ENCODE measurements around the gene TPCN1.

Gene TPCN1

DNA sequence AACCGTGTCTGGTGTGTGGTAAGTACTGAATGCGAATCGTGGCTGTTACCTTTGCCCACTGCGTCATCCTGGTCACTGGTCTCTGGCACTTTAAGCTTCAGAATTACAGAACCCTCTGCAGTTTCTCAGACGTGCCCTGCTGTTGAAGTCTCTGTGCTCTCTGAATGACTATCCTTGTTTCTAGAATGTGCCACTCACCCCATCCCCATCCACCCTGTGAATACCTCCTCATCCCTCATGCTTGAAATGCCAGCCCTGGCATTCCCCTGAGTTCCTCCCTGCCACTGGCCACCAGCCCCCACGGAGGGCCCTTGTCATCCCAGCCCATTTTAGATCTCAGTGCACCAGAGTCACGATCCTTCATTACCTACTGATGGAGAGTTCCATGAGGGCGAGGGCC, 21.3 kb downstream of the TPCN1 start:
- DNase-seq = no peak

DNA sequence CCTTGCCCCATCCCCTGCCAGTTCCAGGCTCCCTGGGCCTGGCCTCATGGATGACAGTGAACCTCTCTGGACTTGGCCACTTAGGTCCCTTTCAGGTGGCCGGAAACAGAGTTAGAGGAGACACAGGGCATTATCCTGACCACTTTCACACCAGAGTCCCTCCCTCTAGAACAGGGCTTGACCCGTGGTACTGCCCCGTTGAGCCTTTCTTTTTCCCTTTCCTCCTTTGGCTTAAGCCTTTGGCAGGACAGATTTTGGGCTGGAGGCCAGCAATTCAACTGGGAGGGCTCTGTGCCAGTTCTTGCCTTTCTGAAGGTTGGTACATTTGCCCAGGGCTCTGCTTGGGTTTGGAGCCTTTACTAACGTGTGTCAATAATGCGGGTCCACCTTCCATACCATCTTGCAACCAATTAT, 22.8 kb downstream of the TPCN1 start:
- DNase-seq = no peak

DNA sequence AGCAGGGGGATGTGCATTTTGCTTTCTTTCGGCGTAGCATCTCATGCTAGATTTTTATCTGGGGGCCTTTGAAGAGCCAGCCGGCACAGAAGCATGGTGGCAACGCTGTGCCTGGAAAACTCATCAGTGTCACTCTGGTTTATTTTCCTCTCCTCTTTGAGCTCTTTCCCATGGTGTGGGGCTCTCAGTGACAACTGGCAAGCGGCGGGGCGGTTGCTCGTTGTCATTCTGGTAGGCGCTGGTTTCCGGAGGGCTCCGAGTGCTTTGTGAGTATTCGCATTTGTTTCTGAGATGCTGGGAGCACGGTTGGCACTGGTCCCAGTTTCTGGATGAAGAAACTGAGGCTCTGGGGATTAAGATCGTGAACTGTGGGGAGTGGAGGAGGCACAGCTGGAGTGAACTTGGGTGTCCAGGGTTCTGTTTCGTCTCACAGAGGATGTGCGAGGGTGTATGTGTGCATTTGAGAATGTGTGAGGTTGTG, 23.3 kb downstream of the TPCN1 start:
- no peak for DNase-seq

DNA sequence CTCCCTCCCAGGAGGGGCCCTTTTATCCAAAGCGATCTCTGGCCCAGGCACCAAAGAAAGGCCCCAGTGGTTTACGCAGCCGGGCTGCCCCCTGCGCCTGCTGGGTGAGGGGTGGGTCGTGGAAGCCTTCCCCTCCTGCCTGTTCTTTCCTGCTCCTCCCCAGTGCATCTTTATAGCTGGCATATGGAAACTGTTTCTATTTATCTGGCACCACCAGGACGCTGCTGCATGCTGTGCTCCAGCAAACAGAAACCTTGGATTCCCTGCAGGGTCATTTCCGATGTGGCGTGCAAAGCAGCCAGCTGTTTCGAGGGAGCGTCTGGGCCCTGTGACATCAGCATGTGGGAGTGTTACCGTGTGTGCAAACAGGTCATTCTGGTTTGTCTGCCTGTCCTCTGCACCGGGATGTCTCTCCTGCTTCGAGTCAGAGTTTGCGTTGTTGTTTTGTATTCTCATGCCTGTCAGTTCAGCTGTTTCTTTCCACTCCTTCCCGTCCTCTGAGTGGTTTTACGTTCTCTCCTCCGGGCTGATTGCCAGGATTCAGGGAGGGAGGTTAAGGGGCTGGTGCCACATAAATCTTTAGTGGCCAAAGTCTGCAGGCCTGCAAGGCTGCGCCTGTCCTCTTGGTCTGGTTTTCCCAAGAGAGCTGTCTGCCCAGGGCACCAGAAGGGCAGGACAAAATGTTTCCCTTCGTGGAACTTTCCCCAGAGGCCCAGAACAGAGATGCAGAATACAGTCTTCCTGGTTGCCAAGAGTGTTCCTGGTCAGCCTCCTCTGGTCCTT, 24.6 kb downstream of the TPCN1 start:
- DNase-seq = peak; percentile 69

DNA sequence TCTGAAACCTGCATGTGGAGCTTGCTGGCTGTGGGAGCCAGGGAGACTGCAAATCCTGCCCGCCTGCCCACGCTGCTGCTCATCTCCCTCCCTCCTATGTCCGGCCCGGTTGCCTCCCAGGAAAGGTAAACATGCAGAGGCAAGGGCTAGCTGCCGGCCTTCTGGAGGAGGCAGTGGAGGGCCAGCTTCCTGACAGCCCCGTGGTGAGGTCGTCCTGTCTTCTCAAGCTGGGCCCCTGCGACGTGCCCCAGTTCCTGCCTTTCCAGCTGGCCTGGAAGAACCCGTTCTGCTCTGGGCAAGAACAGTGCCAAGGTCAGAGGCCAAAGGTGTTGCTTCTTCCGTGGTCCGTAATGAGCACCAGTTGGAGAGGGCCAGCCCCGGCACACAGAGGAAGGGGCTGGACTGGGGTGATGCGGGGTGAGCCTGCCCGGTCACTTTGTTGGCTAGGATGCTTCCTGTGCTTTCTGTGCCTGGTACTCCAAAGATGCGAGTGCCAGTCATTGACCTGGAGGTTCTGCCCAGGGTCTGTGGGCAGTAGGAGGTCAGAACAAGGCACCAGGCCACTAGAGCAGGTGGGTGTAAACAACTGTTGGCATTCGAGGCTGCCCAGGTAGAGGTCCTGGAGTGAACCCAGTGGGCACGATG, 25.3 kb downstream of the TPCN1 start:
- no peak for DNase-seq

DNA sequence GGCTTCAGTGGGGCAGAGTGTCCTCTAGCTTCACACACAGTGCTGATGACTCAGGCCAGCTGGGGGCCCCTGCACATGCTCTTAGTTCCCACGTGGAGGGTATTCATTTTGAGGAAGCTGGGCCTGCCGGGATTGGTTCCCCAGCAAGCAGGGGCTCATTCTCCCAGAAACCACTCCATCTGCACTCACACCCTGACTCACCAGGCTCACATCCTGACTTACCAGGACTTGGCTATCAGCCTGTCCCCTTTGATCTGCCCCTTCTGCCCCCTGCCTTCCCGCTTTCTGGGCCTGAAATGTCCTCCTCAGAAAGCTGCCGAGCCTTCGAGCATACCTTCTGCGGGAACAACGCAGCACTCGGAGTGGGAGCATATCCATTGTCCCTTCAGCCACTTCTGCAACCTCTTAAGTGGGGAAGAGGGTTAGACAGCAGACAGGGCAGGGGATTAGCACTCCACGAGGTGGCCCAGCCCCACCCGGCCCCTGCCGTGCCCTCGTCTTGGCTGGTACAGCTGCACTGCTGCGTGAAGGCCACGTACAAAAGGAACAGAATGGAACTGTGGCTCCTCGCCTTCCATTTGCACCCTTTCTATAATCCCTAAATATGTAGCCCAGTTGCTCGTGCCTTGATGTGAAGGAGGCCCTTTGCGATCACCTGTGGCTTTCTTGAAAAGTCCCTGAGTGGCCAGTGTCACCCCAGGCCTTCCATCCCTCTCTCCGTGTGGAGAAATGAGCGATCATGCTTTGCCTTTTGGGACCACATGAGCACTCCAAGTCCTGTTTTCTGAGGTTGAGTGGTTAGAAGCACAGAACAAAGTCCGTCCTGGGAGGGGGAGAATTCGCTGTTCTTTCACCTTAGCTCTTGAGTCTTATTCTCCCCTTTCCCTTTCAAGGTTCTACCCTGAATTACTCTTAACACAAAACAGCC, 26.1 kb downstream of the TPCN1 start:
- no peak for DNase-seq

DNA sequence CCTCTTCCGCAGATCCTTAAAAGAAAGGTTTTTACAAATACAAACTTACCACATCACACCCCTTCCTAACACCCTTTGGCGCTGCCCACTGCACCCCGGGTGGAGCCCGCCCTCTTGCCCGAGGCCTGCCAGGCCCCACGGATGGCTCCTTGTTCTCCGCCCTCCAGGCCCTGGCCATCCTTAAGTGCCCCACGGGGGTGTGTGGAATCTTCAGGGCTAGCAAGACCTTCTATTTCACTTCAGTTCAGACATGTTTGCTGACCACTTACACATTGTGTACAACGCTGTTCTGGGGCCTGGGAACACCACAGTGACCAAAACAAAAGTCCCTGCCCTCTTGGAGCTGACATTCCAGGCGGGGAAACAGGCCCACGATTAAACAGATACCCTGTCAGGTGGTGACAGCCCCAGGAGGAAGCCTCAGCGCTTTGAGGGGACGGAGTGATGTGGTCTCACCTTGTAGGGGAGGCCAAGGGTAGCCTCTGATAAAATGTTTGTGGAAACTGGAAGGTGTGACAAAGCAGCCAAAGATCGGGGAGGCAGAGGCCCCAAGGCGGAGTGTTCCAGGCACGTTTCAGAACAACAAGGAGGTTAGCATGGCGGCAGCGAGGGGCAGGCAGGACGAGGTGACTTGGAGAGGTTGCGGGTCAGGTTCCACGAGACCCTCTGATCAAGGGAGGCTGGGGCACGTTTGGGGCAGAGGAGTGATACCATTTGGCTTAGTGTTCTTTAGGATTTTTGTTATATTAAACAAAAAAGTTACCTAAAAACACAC, 27.0 kb downstream of the TPCN1 start:
- no peak for DNase-seq

DNA sequence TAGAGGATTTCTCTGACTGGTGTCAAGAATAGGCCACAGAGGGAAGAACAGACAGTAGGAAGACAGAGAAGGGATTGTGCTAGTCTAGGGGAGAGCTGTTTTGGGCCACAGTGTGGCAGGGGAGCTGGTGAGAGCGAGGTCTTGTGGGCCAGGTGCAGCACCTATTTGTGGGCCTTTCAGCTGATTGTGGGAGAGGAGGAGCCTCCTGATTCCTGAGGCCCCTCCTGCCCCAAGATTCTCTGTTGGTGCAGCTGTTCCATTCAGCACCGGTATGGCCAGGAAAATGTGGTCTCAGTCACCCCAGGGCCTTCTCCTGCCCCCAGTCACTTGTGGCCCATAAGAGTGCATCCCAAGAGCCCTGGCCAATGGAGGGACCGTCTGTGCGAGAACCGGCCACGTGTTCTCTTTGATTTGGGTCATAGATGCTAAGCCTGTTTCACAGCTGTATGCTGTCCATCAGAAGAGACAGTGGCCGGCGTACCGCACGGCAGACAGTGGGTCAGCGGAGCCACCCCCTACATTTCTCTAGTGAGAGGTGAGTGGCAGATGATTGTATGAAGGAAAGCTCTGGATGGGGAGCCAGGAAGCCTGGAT, 27.7 kb downstream of the TPCN1 start:
- no peak for DNase-seq

DNA sequence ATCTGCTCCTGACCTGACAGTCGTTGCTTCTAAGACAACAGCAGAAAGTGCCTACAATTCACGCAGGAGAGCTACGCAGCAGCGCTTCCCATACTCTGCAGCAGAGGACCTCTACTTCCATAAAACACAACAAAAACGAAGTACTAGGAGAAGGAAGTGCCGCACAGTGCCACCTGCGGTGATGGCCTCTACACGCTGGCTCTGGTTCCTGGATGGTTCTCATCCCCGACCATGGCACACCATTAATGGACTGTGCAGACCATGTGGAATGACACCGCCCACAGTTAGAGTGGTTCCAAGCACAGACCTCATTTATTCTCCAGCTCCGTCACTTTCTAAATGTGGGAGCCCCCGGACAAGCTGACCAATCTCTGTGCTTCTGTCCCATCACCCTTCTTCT, 28.3 kb downstream of the TPCN1 start:
- no peak for DNase-seq

DNA sequence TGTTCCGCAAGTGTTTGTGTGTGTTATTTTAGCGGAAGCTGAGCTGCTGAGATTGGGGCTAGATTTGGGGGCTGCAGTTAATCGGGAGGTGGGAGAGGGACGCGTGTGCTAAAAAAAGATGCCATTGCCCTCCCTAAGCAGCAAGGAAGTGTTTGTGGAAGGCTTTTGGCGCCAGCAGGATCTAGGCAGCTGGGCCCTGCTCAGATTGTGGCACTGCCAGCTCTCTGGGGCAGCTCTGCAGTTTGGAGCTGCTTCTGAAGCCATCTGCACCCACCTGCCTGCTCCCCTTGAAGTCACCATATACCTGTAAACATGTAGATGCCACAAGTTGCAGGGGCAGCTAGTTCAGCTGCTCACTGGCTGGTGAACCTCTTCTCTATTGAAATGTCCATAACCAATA, 28.8 kb downstream of the TPCN1 start:
- no peak for DNase-seq

DNA sequence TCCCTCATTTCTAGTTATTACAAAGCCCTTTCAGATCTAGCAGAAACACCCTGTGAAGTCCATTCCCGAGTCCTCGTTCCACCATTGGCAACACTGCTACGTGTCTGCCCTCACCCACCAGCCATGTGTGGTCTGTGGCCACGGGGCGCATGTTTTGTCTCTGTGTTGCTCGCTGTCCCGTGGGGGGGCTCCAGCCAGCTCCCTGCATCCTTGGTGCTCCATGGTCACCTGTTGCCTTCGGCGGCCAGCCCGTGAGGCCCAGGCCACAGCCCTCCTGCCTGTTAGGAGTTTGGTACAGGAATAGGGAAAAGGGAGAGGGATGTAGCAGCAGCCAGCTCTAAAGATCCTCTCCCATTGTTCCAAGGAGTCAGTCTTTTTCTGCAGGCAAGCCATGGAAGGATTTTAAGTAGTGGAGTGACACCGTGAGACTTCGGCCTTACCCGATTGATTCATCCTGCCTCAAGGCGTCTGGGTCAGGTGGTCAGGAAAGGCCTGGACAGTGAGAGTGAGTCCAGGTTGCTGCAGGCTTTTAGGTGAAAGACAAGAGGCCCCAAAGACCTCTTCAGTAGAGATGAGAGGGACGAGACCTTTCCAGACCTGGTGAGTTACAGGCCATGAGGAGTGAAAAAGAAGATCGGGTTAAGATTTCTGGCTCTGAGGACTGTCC, 30.3 kb downstream of the TPCN1 start:
- DNase-seq = no peak

DNA sequence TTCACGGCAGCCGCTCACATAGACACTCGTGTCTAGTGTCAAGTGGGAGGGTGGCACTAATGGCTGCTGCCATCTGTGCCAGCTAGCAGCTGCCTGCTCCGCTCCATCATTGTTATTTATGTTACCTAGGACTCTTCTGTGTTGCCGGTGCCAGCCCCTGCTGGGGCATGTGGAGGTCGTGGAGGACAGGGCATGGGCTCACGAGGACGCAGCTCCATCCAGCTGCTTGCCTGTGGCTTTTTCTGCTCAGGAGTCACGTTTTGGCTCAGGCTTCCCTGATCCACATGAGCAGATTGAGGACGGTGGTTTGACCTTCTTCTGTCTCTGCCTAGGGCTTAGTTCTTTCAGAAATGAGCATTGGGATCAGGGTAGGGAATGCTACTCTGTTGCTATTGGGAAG, 31.2 kb downstream of the TPCN1 start:
- no peak for DNase-seq

DNA sequence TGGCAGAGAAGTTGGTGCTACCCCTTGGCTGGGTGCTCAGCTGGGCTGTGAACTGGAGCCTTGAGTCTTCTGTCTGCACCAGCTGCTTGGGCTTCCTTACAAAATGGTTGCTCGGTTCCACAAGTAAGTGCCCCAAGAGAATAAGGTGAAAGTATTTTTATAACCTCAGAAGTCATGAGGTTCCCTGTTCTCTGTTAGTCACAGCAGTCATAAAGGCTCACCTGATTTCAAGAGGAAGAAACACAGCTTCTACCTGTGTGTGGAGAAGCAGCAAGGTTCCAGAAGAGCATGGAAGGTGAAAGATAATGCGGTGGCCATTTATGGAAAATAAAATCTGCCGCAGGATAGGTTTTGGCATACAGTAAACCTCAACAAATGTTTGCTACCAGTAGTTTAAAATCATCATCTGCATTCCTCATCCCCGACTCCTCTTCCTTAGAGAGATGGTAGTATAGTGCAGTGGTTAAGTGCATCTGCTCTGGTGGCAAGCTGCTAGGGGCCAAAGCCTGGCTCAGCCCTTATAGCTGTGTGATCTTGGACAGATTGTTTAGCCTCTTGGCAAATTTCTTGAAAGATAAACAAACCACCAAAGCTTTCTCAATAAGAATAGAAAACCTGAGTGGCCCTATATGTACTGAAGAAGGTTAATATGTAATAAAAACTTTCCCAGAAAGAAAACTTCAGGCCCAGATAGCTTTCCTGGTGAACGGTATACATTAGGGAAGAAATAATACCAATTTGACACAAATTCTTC, 32.4 kb downstream of the TPCN1 start:
- no peak for DNase-seq

DNA sequence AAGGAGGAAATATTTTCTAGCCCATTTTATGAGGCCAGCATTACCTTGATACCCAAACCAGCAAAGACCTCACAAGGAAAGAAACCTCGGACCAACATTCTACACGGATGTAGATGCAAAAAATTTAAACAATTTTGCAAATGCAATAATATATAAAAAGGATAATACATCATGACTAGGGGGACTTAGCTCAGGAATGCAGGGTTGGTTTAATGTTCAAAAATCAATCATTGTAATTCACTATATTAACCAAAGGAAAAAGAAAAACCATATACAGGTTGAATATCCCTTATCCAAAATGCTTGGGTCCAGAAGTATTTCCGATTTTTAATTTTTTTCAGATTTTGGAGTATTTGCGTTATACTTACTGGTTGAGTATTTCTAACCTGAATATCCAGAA, 33.0 kb downstream of the TPCN1 start:
- no peak for DNase-seq

DNA sequence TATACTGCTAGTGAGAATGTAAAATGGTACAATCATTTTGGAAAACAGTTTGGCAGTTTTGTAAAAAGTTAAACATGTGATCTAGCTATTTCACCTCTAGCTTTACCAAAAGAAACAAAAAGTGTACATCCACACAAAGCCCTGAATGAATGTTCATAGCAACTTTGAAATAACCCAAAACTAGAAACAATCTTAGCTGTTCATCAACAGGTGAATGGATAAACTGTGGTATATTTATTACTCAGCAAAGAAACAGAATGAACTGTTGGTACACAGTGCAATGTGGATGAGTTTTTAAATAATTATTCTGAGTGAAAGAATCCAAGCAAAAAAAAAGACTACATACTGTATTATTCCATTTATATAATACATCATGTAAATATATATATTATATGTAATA, 36.3 kb downstream of the TPCN1 start:
- DNase-seq = no peak

DNA sequence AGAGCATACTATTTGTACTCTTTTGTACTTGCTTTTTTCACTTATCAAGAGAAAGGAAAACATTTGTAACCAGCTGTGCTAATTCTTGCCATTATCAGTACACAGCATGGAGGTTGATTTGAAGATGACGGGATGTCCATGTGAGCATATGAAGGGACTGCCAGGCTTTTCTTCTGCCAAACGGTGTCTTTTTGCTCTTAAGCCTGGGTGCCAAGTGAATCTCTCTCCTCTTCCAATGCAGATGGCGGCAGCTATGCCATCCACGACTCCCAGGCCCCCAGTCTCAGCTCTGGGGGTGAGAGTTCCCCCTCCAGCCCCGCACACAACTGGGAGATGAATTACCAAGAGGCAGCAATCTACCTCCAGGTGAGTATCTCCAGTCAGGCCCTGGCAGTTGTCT, 38.9 kb downstream of the TPCN1 start:
- DNase-seq = no peak

DNA sequence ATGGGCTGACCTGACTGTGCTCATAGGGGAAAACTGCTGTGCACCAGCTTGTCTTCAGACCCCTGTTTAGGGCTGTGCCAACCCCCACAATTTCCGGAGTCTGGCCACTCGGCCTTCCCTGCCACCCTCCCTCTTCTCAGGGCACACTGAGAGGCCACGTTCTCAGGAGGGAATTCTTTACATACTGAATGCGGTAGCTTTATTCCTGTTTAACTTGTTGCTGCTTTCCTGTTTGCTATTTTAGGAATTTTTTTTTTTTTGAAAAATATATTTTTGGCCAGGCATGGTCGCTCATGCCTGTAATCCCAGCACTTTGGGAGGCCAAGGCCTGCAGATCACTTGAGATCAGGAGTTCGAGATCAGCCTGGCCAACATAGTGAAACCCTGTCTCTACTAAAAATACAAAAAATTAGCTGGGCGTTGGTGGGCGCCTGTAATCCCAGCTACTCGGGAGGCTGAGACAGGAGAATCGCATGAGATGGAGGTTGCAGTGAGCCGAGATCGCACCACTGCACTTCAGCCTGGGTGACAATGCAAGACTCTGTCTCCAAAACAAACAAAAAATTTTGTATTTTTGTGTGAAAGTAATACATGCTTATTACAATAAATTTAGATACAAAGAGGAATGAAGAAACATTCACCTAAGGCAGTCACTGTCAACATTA, 39.5 kb downstream of the TPCN1 start:
- DNase-seq = no peak

DNA sequence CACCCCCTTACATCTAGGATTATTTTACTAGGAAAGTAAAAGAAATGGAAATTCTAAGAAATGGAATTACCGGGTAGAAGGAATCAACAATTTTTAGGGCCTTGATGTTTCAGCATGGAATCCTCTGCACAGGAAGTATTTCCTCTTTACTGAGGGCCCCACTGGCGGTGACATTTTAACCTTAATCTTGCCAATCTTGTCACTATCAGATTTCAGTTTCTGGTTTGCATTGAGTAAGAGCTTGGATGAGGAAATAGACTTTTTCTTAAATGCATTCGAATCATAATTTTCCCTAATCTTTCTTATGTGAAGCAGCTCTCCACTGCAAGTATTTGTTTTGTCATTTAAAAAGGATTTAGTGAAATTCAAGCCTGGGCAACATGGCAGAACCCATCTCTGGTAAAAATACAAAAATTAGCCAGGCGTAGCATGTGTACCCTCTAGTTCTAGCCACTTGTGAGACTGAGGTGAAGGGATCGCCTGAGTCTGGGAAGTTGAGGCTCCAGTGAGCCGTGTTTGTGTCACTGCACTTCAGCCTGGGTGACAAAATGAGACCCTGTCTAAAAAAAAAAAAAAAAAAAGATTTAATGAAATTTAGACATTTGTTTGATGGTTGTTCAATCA, 40.7 kb downstream of the TPCN1 start:
- no peak for DNase-seq

DNA sequence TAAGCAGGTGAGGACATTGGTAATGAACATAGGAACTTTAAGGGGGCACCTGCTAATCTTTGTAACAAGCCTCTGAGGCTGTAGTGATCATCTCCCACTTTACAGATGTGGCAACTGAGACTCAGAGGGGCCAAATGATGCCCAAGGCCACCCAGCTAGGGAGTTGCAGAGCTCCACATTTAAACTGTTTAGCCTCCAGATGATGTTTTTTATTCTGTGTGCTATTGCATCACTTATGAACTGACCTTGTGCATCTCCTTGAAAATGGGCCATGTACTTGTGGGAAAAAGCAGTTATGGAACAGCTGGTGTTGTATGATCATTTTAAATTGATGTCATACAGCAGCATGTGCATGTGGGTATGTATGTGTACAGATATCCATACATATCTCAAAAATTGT, 41.4 kb downstream of the TPCN1 start:
- no peak for DNase-seq

DNA sequence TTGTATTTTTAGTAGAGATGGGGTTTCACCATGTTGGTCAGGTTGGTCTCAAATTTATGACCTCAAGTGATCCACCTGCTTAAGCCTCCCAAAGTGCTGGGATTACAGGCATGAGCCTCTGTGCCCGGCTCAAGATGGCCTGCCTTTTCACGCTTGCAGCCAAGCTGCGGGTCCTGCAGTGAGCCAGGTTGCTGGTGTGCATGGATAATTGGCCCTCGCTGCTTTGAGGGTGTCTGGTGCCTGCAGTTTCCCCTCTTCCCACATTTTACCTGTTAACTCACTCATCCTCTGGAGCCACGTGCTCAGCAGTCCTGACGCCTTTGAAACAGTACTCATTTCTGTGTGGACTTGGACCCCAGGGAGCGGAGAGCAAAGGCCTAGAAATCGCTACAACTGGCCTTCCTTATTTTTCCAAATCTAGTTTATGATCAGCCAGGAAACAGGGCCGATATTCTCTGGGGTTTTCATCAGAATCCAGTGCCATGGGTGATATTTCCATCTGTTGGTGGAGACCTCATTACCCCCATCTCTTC, 42.2 kb downstream of the TPCN1 start:
- no peak for DNase-seq

Measured in NCI-H2107 (cell line).